ENCODE results near the gene IFI27L1. TPM values are rescaled to one million over a fixed set of nuclear protein-coding genes. Genes with fewer than 3 reads are reported as not detected.
A peak's percentile ranks its signal among the peaks of the same experiment; 100 is the strongest.

Gene IFI27L1
- total RNA-seq, 5 donors from 2014 or later (not counting 1 experiment from before 2014, with no cell fraction given): 7.1 to 10.4 (median 10.0) TPM

DNA sequence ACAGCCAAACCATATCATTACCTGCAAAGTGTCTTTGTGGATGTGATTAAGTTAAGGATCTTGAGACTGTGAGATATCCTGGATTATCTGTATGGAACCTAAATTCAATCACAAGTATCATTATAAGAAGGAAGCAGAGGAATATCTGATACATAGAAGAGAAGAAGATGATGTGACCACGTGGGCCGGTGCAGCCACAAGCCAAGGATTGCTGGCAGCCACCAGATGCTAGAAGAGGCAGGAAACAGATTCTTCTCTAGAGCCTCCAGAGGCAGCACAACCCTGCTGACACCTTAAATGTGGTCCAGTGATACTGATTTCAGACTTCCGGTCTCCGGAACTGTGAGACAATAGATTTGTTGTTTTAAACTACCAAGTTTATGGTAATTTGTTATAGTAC lies 54.4 kb downstream of the IFI27L1 start:
- Histone ChIP-seq H3K27ac (ENCODE audit: low read length) (no peak overlapping the region), H3K4me3 (ENCODE audit: control insufficient read depth in 1 of 2, extremely low read depth in 1 of 2, low read length in 1 of 2) (no peak overlapping the region), H3K27me3 (replicated peaks in 1 of 2; ENCODE audit: control insufficient read depth in 2 of 2, extremely low read depth in 1 of 2, insufficient read depth in 2 of 2, low read length in 1 of 2) (peaks cover 0 to 21% of the 10 kb centered on the region in 2 experiments), H3K9me3 (no peaks in the 10 kb centered on the region), H3K36me3 (ENCODE audit: control insufficient read depth in 2 of 2, extremely low read depth in 1 of 2, insufficient read depth in 1 of 2, low read length in 1 of 2) (no peaks in the 10 kb centered on the region), H3K4me1 (ENCODE audit: control insufficient read depth in 1 of 2, extremely low read depth in 1 of 2, insufficient read depth in 2 of 2, low read length in 2 of 2) (peaks cover 0 to 6% of the 10 kb centered on the region in 2 experiments)
- no peaks in the 10 kb centered on the region for H3K36me3 Mint-ChIP-seq
- H3K4me1 Mint-ChIP-seq: peaks cover under 1 to 5% (median 3%) of the 10 kb centered on the region in 3 donors
- no CpG with 5 or more reads among the region's 4 CpGs for WGBS (ENCODE audit: insufficient coverage)
- no peak overlapping the region for H3K27ac Mint-ChIP-seq
- H3K9me3 Mint-ChIP-seq: peaks cover 0 to 10% (median 0%) of the 10 kb centered on the region in 3 donors
- CTCF ChIA-PET: interaction anchor here (0.7 to 3.1 kb wide), 3 partner anchors 11 to 100 kb away, joined by 3 to 50 read pairs (median 7); no protein-coding TSS in a partner anchor
- H3K4me3 Mint-ChIP-seq: no peak overlapping the region
- peaks cover 13 to 15% of the 10 kb centered on the region in 2 donors for H3K27me3 Mint-ChIP-seq
- no peak for ATAC-seq (replicated peaks in 1 of 4)
- POLR2A ChIA-PET: no interaction called here
- DNase-seq: no peak

- Mint-ChIP-seq H3K4me1 (peaks cover 0 to 5% (median 3%) of the 10 kb centered on the region in 3 donors), H3K27ac (no peak overlapping the region), H3K9me3 (peaks cover 0 to 10% (median 0%) of the 10 kb centered on the region in 3 donors), H3K36me3 (no peaks in the 10 kb centered on the region), H3K4me3 (no peak overlapping the region), H3K27me3 (peaks cover 13 to 15% of the 10 kb centered on the region in 2 donors)
- ChIA-PET CTCF (interaction anchor here (0.6 to 3.1 kb wide), 33 partner anchors 8 to 197 kb away, joined by 3 to 50 read pairs (median 4); partner anchors contain the start of genes DDX24 (in 1 of the 2), IFI27L1 (in 1 of the 2) and OTUB2 (in 1 of the 2)), POLR2A (interaction anchor here in 1 of 2 donors (0.7 kb wide), 1 partner anchor 55 kb away, joined by 3 read pairs; the partner anchor contains the start of genes DDX24 and IFI27L1)
- H3K4me3 ChIP-seq (ENCODE audit: control insufficient read depth in 1 of 2, extremely low read depth in 1 of 2, low read length in 1 of 2): no peak overlapping the region
- no peaks in the 10 kb centered on the region for H3K9me3 ChIP-seq
- WGBS (ENCODE audit: insufficient coverage): 31% methylated on average over 16 of the region's 18 CpGs
- ATAC-seq (replicated peaks in 1 of 4): peak; percentile 89 to 92 (median 90)
- peaks cover 0 to 19% of the 10 kb centered on the region in 2 experiments for H3K27me3 ChIP-seq (replicated peaks in 1 of 2; ENCODE audit: control insufficient read depth in 2 of 2, extremely low read depth in 1 of 2, insufficient read depth in 2 of 2, low read length in 1 of 2)
- H3K36me3 ChIP-seq (ENCODE audit: control insufficient read depth in 2 of 2, extremely low read depth in 1 of 2, insufficient read depth in 1 of 2, low read length in 1 of 2): no peaks in the 10 kb centered on the region
- peaks cover 0 to 6% of the 10 kb centered on the region in 2 experiments for H3K4me1 ChIP-seq (ENCODE audit: control insufficient read depth in 1 of 2, extremely low read depth in 1 of 2, insufficient read depth in 2 of 2, low read length in 2 of 2)
- peak; percentile 59 to 88 (median 79) for DNase-seq
- H3K27ac ChIP-seq (ENCODE audit: low read length): no peak overlapping the region
These were observed 55.6 kb downstream of the IFI27L1 start for GRCh38 chr14:94136575-94137331.

DNA sequence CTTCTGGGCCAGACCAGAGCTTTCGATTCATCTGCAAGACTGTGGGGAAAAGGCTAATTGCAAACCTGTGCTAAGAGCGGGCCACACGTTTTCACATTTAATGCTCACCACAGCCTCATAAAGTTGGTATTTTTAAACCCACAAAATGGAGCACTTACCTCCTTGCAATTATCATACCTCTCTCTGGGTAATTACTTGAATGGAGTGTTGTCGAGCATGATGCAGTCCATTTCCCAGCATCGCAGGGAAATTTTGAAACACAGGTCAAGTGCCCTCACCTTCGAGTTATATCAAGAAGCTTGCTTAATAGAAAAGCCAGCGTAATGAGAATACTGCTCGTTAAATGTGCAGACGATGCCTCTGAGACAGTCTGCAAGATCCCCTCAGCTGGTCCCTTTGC lies 57.1 kb downstream of the IFI27L1 start:
- peaks cover 0 to 10% (median 0%) of the 10 kb centered on the region in 3 donors for H3K9me3 Mint-ChIP-seq
- CTCF ChIA-PET: interaction anchor here (0.6 to 2.0 kb wide), 4 partner anchors 31 to 43 kb away, joined by 3 to 4 read pairs (median 4); no protein-coding TSS in a partner anchor
- no peaks in the 10 kb centered on the region for H3K36me3 Mint-ChIP-seq
- DNase-seq (no peak), ATAC-seq (replicated peaks in 1 of 4) (no peak)
- peaks cover 12 to 13% of the 10 kb centered on the region in 2 donors for H3K27me3 Mint-ChIP-seq
- Histone ChIP-seq H3K27ac (ENCODE audit: low read length) (no peak overlapping the region), H3K4me1 (ENCODE audit: control insufficient read depth in 1 of 2, extremely low read depth in 1 of 2, insufficient read depth in 2 of 2, low read length in 2 of 2) (peaks cover 0 to 6% of the 10 kb centered on the region in 2 experiments), H3K9me3 (no peaks in the 10 kb centered on the region), H3K36me3 (ENCODE audit: control insufficient read depth in 2 of 2, extremely low read depth in 1 of 2, insufficient read depth in 1 of 2, low read length in 1 of 2) (no peaks in the 10 kb centered on the region), H3K27me3 (replicated peaks in 1 of 2; ENCODE audit: control insufficient read depth in 2 of 2, extremely low read depth in 1 of 2, insufficient read depth in 2 of 2, low read length in 1 of 2) (peaks cover 0 to 18% of the 10 kb centered on the region in 2 experiments), H3K4me3 (ENCODE audit: control insufficient read depth in 1 of 2, extremely low read depth in 1 of 2, low read length in 1 of 2) (no peak overlapping the region)
- no peak overlapping the region for H3K4me3 Mint-ChIP-seq
- no peak overlapping the region for H3K27ac Mint-ChIP-seq
- WGBS (ENCODE audit: insufficient coverage): 85% methylated on average over 6 of the region's 9 CpGs
- H3K4me1 Mint-ChIP-seq: peaks cover 0 to 5% (median 3%) of the 10 kb centered on the region in 3 donors
- POLR2A ChIA-PET: no interaction called here

GRCh38 chr14:94139006-94139405 lies 57.9 kb downstream of the IFI27L1 start:
- H3K9me3 ChIP-seq: no peaks in the 10 kb centered on the region
- H3K4me1 ChIP-seq (ENCODE audit: control insufficient read depth in 1 of 2, extremely low read depth in 1 of 2, insufficient read depth in 2 of 2, low read length in 2 of 2): peaks cover 0 to 6% of the 10 kb centered on the region in 2 experiments
- peaks cover 0 to 10% (median 0%) of the 10 kb centered on the region in 3 donors for H3K9me3 Mint-ChIP-seq
- no peak overlapping the region for H3K4me3 ChIP-seq (ENCODE audit: control insufficient read depth in 1 of 2, extremely low read depth in 1 of 2, low read length in 1 of 2)
- no peak overlapping the region for H3K4me3 Mint-ChIP-seq
- H3K27ac ChIP-seq (ENCODE audit: low read length): no peak overlapping the region
- WGBS (ENCODE audit: insufficient coverage): 90% methylated on average over 2 of the region's 5 CpGs
- no peaks in the 10 kb centered on the region for H3K36me3 Mint-ChIP-seq
- peaks cover 9 to 12% of the 10 kb centered on the region in 2 donors for H3K27me3 Mint-ChIP-seq
- ChIA-PET CTCF (interaction anchor here in 1 of 2 donors (0.6 kb wide), 1 partner anchor 32 kb away, joined by 3 read pairs; no protein-coding TSS in a partner anchor), POLR2A (no interaction called here)
- H3K36me3 ChIP-seq (ENCODE audit: control insufficient read depth in 2 of 2, extremely low read depth in 1 of 2, insufficient read depth in 1 of 2, low read length in 1 of 2): no peaks in the 10 kb centered on the region
- H3K4me1 Mint-ChIP-seq: peaks cover 0 to 5% (median 3%) of the 10 kb centered on the region in 3 donors
- DNase-seq (no peak), ATAC-seq (replicated peaks in 1 of 4) (no peak)
- no peak overlapping the region for H3K27ac Mint-ChIP-seq
- H3K27me3 ChIP-seq (replicated peaks in 1 of 2; ENCODE audit: control insufficient read depth in 2 of 2, extremely low read depth in 1 of 2, insufficient read depth in 2 of 2, low read length in 1 of 2): peaks cover 0 to 18% of the 10 kb centered on the region in 2 experiments

GRCh38 chr14:94139421-94139820 lies 58.3 kb downstream of the IFI27L1 start:
- Histone ChIP-seq H3K27ac (ENCODE audit: low read length) (no peak overlapping the region), H3K36me3 (ENCODE audit: control insufficient read depth in 2 of 2, extremely low read depth in 1 of 2, insufficient read depth in 1 of 2, low read length in 1 of 2) (no peaks in the 10 kb centered on the region), H3K9me3 (no peaks in the 10 kb centered on the region), H3K4me1 (ENCODE audit: control insufficient read depth in 1 of 2, extremely low read depth in 1 of 2, insufficient read depth in 2 of 2, low read length in 2 of 2) (peaks cover 0 to 6% of the 10 kb centered on the region in 2 experiments), H3K27me3 (replicated peaks in 1 of 2; ENCODE audit: control insufficient read depth in 2 of 2, extremely low read depth in 1 of 2, insufficient read depth in 2 of 2, low read length in 1 of 2) (peaks cover 0 to 18% of the 10 kb centered on the region in 2 experiments), H3K4me3 (ENCODE audit: control insufficient read depth in 1 of 2, extremely low read depth in 1 of 2, low read length in 1 of 2) (no peak overlapping the region)
- no peaks in the 10 kb centered on the region for H3K36me3 Mint-ChIP-seq
- DNase-seq (no peak), ATAC-seq (replicated peaks in 1 of 4) (no peak)
- POLR2A ChIA-PET: no interaction called here
- no peak overlapping the region for H3K27ac Mint-ChIP-seq
- H3K4me1 Mint-ChIP-seq: peaks cover 0 to 6% (median 3%) of the 10 kb centered on the region in 3 donors
- CTCF ChIA-PET: no interaction called here
- no peak overlapping the region for H3K4me3 Mint-ChIP-seq
- 81% methylated on average over 4 of the region's 5 CpGs for WGBS (ENCODE audit: insufficient coverage)
- peaks cover 0 to 10% (median 0%) of the 10 kb centered on the region in 3 donors for H3K9me3 Mint-ChIP-seq
- peaks cover 9 to 12% of the 10 kb centered on the region in 2 donors for H3K27me3 Mint-ChIP-seq

- no peak for ATAC-seq (replicated peaks in 1 of 4)
These were observed 61.1 kb downstream of the IFI27L1 start for GRCh38 chr14:94142247-94142646.

More at GRCh38 chr14:94142247-94142646, 61.1 kb downstream of the IFI27L1 start:
- WGBS (ENCODE audit: insufficient coverage): no CpG with 5 or more reads among the region's 3 CpGs
- Histone ChIP-seq H3K9me3 (no peaks in the 10 kb centered on the region), H3K4me3 (ENCODE audit: control insufficient read depth in 1 of 2, extremely low read depth in 1 of 2, low read length in 1 of 2) (no peak overlapping the region), H3K27me3 (replicated peaks in 1 of 2; ENCODE audit: control insufficient read depth in 2 of 2, extremely low read depth in 1 of 2, insufficient read depth in 2 of 2, low read length in 1 of 2) (peaks cover 0 to 13% of the 10 kb centered on the region in 2 experiments), H3K27ac (ENCODE audit: low read length) (no peak overlapping the region), H3K4me1 (ENCODE audit: control insufficient read depth in 1 of 2, extremely low read depth in 1 of 2, insufficient read depth in 2 of 2, low read length in 2 of 2) (peaks cover 0 to 5% of the 10 kb centered on the region in 2 experiments), H3K36me3 (ENCODE audit: control insufficient read depth in 2 of 2, extremely low read depth in 1 of 2, insufficient read depth in 1 of 2, low read length in 1 of 2) (no peaks in the 10 kb centered on the region)
- H3K27ac Mint-ChIP-seq: no peak overlapping the region
- H3K36me3 Mint-ChIP-seq: no peaks in the 10 kb centered on the region
- no peaks in the 10 kb centered on the region for H3K9me3 Mint-ChIP-seq
- H3K27me3 Mint-ChIP-seq: peaks cover 3 to 5% of the 10 kb centered on the region in 2 donors
- ChIA-PET POLR2A (interaction anchor here in 1 of 2 donors (0.6 kb wide), 1 partner anchor 113 kb away, joined by 3 read pairs; no protein-coding TSS in a partner anchor), CTCF (interaction anchor here (0.7 to 2.9 kb wide), 8 partner anchors 10 to 1048 kb away, joined by 3 to 9 read pairs (median 6); no protein-coding TSS in a partner anchor)
- no peak for DNase-seq
- H3K4me1 Mint-ChIP-seq: peaks cover 8 to 17% (median 15%) of the 10 kb centered on the region in 3 donors
- no peak overlapping the region for H3K4me3 Mint-ChIP-seq
